Muscle layer of colon (tissue), 2 donors: ENCODE results near the gene RAD21L1.

Experiments used
- H3K27ac ChIP-seq: one replicate; pipeline ENCODE4 v1.7.0; 2013; ENCODE audit warnings: low read depth, mild to moderate bottlenecking, low read length, moderate library complexity
- H3K27me3 ChIP-seq, 2 donors: one replicate each; pipeline ENCODE4 v1.7.0; 2013; ENCODE audit warnings: low read length in 2 of 2, mild to moderate bottlenecking in 2 of 2; ENCODE audit not compliant: insufficient read depth in 2 of 2, control insufficient read depth in 1 of 2
- H3K36me3 ChIP-seq: one replicate; pipeline ENCODE4 v1.7.0; 2013; ENCODE audit warnings: mild to moderate bottlenecking, low read length; ENCODE audit not compliant: insufficient read depth
- H3K4me1 ChIP-seq: one replicate; pipeline ENCODE4 v1.7.0; 2013; ENCODE audit warnings: mild to moderate bottlenecking, low read length; ENCODE audit not compliant: insufficient read depth
- H3K4me3 ChIP-seq, 2 donors: one replicate each; pipeline ENCODE4 v1.7.0; 2013; ENCODE audit warnings: low read length in 2 of 2, low read depth in 1 of 2, mild to moderate bottlenecking in 1 of 2, moderate library complexity in 1 of 2
- H3K9ac ChIP-seq: one replicate; pipeline ENCODE4 v1.7.0; 2013; ENCODE audit warnings: low read length
- H3K9me3 ChIP-seq: one replicate; pipeline ENCODE4 v1.7.0; 2013; ENCODE audit warnings: mild to moderate bottlenecking, low read length
- donor health status: abdominal sarcoma.
- donor health status: Adenocarcinoma of cecum.

Gene RAD21L1

DNA sequence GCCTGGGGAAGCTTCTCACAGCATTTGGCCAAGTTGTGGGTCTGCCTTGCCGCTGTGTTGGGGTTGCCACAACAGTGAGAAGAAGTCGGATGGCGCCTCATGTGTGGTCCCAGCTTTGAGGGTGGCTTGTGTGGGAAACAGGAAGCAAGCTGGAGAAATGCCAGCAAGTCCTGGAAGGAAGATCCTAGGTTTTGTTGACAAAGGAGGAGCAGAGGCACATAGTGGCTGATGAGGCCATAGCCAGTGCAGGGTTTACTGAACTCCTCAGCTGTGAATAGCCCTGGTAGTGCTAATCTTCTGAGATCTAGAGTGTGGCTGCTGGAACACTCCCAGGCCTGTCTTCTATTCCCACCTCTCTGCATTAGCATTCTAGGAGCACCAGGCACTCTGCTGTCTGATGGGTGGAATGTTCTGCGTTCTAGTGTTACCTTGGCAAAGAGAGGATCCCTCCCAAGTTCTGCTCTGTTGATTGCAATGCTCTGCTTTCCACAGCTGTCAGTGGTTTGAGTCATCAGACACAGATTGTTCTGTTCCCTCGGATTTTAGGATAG is 65.4 kb downstream of the RAD21L1 start:
- Histone ChIP-seq H3K36me3 (peaks cover under 1% of the 10 kb centered on the region), H3K4me1 (no peaks in the 10 kb centered on the region), H3K27me3 (no peaks in the 10 kb centered on the region), H3K4me3 (no peak overlapping the region), H3K9me3 (no peaks in the 10 kb centered on the region), H3K27ac (no peak overlapping the region), H3K9ac (no peak overlapping the region)

DNA sequence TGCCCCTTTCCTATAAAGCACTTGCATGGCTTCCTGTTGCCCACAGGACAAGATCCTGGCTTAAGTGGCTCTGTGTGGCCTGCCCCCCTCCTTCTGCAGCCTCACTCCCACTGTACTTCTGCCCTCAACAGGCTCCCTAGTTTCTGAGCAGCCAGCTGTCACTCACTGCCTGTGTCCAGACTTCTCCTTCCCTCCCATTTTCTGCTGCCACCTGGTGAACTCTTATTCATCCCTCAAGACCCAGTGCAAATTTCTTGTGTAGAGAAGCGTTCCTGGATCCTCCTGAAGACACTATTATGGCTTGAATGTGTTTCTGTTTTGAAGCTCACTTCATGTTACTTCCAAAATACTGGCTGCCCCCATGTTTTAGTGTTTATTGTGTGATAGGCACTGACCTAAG is 66.8 kb downstream of the RAD21L1 start:
- Histone ChIP-seq H3K27me3 (no peaks in the 10 kb centered on the region), H3K4me1 (no peaks in the 10 kb centered on the region), H3K36me3 (peaks cover 14% of the 10 kb centered on the region), H3K27ac (no peak overlapping the region), H3K9ac (no peak overlapping the region), H3K9me3 (no peaks in the 10 kb centered on the region), H3K4me3 (no peak overlapping the region)

GRCh38 chr20:1293641-1294379 is 68.0 kb downstream of the RAD21L1 start:
- Histone ChIP-seq H3K9ac (no peak overlapping the region), H3K4me1 (no peaks in the 10 kb centered on the region), H3K27ac (no peak overlapping the region)

DNA sequence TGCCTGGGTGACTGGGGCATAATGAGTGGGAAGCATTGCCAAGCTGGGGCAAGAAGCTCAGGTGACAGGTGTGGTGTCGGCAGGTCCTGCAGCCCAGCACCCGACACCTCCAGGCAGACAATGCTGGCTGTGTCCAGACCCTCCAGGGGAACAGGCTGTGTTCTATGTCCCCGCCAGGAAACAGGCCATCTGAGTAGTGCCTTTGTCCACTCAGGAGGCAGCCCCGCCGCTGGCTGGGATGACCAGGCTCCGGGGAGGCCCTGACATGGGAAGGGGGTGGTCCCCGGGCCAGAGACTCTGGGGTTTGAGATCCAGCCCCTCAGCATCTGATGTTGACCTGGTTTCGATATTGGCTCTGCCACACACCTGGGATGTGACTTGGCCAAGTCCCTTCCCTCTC is 68.7 kb downstream of the RAD21L1 start:
- no peak overlapping the region for H3K9ac ChIP-seq

More at GRCh38 chr20:1293641-1294379, 68.0 kb downstream of the RAD21L1 start:
- Histone ChIP-seq H3K9me3 (no peaks in the 10 kb centered on the region), H3K4me3 (no peak overlapping the region), H3K36me3 (peaks cover 17% of the 10 kb centered on the region), H3K27me3 (no peaks in the 10 kb centered on the region)

GRCh38 chr20:1295276-1295930 is 69.6 kb downstream of the RAD21L1 start:
- no peaks in the 10 kb centered on the region for H3K9me3 ChIP-seq
- no peaks in the 10 kb centered on the region for H3K27me3 ChIP-seq
- H3K27ac ChIP-seq = no peak overlapping the region
- H3K36me3 ChIP-seq = peaks cover 17% of the 10 kb centered on the region
- no peak overlapping the region for H3K9ac ChIP-seq
- H3K4me1 ChIP-seq = no peaks in the 10 kb centered on the region
- no peak overlapping the region for H3K4me3 ChIP-seq

More for the DNA sequence above, 68.7 kb downstream of the RAD21L1 start:
- no peaks in the 10 kb centered on the region for H3K4me1 ChIP-seq
- H3K27ac ChIP-seq = no peak overlapping the region
- H3K27me3 ChIP-seq = no peaks in the 10 kb centered on the region
- peaks cover 17% of the 10 kb centered on the region for H3K36me3 ChIP-seq
- H3K9me3 ChIP-seq = no peaks in the 10 kb centered on the region
- H3K4me3 ChIP-seq = no peak overlapping the region

DNA sequence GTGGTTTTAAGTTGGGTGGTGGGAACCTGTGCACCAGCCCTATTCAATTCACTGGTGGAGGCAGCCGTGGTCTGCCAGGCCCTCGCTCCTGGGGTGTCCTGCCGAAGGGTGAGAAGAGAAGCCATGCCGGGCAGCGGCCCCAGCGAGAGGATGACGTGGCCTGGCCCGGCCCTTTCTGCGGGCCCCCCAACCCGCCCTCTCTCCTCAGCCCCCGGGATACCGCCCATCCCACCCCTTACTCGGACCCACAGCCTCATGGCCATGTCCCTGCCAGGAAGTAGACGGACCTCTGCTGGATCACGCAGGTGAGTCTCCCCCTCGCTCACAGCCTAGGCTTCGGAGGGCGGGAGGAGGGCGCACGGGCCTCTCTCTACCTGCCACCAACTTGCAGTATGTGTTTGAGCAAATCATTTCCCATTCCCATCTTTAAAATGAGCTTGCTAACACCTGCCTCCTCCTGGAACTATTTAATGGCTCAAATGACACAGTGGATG is 70.3 kb downstream of the RAD21L1 start:
- Histone ChIP-seq H3K9me3 (no peaks in the 10 kb centered on the region), H3K9ac (no peak overlapping the region), H3K4me1 (no peaks in the 10 kb centered on the region), H3K36me3 (peaks cover 22% of the 10 kb centered on the region), H3K27me3 (no peaks in the 10 kb centered on the region), H3K27ac (no peak overlapping the region), H3K4me3 (no peak overlapping the region)

- H3K9ac ChIP-seq = no peak overlapping the region
- H3K36me3 ChIP-seq = peaks cover 23% of the 10 kb centered on the region
- no peak overlapping the region for H3K4me3 ChIP-seq
- H3K27me3 ChIP-seq = no peaks in the 10 kb centered on the region
- H3K27ac ChIP-seq = no peak overlapping the region
- H3K9me3 ChIP-seq = no peaks in the 10 kb centered on the region
- no peaks in the 10 kb centered on the region for H3K4me1 ChIP-seq
Observed at GRCh38 chr20:1296922-1297321, 71.1 kb downstream of the RAD21L1 start.

GRCh38 chr20:1297486-1297885 is 71.6 kb downstream of the RAD21L1 start:
- Histone ChIP-seq H3K36me3 (peaks cover 23% of the 10 kb centered on the region), H3K9me3 (no peaks in the 10 kb centered on the region), H3K9ac (no peak overlapping the region), H3K4me1 (no peaks in the 10 kb centered on the region), H3K4me3 (no peak overlapping the region), H3K27me3 (no peaks in the 10 kb centered on the region), H3K27ac (no peak overlapping the region)

- peaks cover 23% of the 10 kb centered on the region for H3K36me3 ChIP-seq
- no peaks in the 10 kb centered on the region for H3K27me3 ChIP-seq
- no peak overlapping the region for H3K9ac ChIP-seq
Observed at GRCh38 chr20:1298166-1298565, 72.3 kb downstream of the RAD21L1 start.

GRCh38 chr20:1298888-1299511 is 73.2 kb downstream of the RAD21L1 start:
- H3K4me3 ChIP-seq = no peak overlapping the region
- H3K9ac ChIP-seq = no peak overlapping the region
- no peaks in the 10 kb centered on the region for H3K9me3 ChIP-seq
- no peaks in the 10 kb centered on the region for H3K4me1 ChIP-seq
- H3K27me3 ChIP-seq = no peaks in the 10 kb centered on the region
- peaks cover 23% of the 10 kb centered on the region for H3K36me3 ChIP-seq
- no peak overlapping the region for H3K27ac ChIP-seq

More at GRCh38 chr20:1298166-1298565, 72.3 kb downstream of the RAD21L1 start:
- Histone ChIP-seq H3K4me1 (no peaks in the 10 kb centered on the region), H3K27ac (no peak overlapping the region), H3K4me3 (no peak overlapping the region), H3K9me3 (no peaks in the 10 kb centered on the region)

- no peaks in the 10 kb centered on the region for H3K27me3 ChIP-seq
- H3K9me3 ChIP-seq = no peaks in the 10 kb centered on the region
- peaks cover 23% of the 10 kb centered on the region for H3K36me3 ChIP-seq
- H3K4me1 ChIP-seq = no peaks in the 10 kb centered on the region
- no peak overlapping the region for H3K4me3 ChIP-seq
- no peak overlapping the region for H3K9ac ChIP-seq
- H3K27ac ChIP-seq = no peak overlapping the region
Observed at GRCh38 chr20:1299522-1299921, 73.7 kb downstream of the RAD21L1 start.
